Measurements from ENCODE around the gene GPC4. TPM values are rescaled to one million over a fixed set of nuclear protein-coding genes. Genes with fewer than 3 reads are reported as not detected.

Gene GPC4
- total and polyA plus RNA-seq, 10 of the 15 experiments (the other 5 are each of a cell fraction or from before 2014, with no cell fraction given): 0.04 to 5.8 (median 0.13) TPM

- Histone ChIP-seq H3K36me3 (ENCODE audit: control insufficient read depth in 2 of 2, insufficient read depth in 2 of 2, low read length in 1 of 2) (no peaks in the 10 kb centered on the region), H3K27me3 (replicated peaks in 1 of 2; ENCODE audit: control insufficient read depth in 2 of 2, insufficient read depth in 2 of 2, low read length in 1 of 2) (no peaks in the 10 kb centered on the region), H3K4me2 (ENCODE audit: control insufficient read depth, insufficient read depth) (no peak overlapping the region), H2AFZ (ENCODE audit: control insufficient read depth, low read depth, low read length) (no peak overlapping the region), H4K20me1 (ENCODE audit: control insufficient read depth, insufficient read depth) (no peaks in the 10 kb centered on the region), H3K9me3 (replicated peaks; ENCODE audit: control insufficient read depth, insufficient read depth, low read length) (no peaks in the 10 kb centered on the region), H3K4me1 (ENCODE audit: control insufficient read depth, insufficient read depth, low read length) (no peaks in the 10 kb centered on the region), H3K9ac (ENCODE audit: control insufficient read depth, insufficient read depth, low read length) (no peak overlapping the region), H3K27ac (ENCODE audit: control insufficient read depth, insufficient read depth) (no peak overlapping the region), H3K4me3 (no peak overlapping the region), H3K79me2 (ENCODE audit: control insufficient read depth, insufficient read depth, low read length) (no peaks in the 10 kb centered on the region)
- intact Hi-C loops (cut with micrococcal nuclease; ENCODE audit: unreplicated experiment) (no loop called here), in situ Hi-C loops (cut with MboI) (no loop called here)
- WGBS (ENCODE audit: insufficient coverage, insufficient replicate concordance, low lambda C conversion rate, missing lambda C conversion rate): 5% methylated on average over 1 of the region's 1 CpG
- ChIA-PET RAD21 (ENCODE audit: unreplicated experiment) (no interaction called here), SMC1A (ENCODE audit: uncharacterized antibody, unreplicated experiment) (interaction anchor here (0.7 to 1.4 kb wide), 2 partner anchors 13 to 169 kb away, joined by 3 to 5 read pairs; no protein-coding TSS in a partner anchor), POLR2A (interaction anchor here (0.6 kb wide), 1 partner anchor 16 kb away, joined by 3 read pairs; no protein-coding TSS in a partner anchor), CTCF (interaction anchor here (1.2 kb wide), 1 partner anchor 38 kb away, joined by 3 read pairs; no protein-coding TSS in a partner anchor)
- ATAC-seq (no peak), DNase-seq (ENCODE audit: low read depth, low spot score) (no peak), FAIRE-seq (no peak)
- no peak for TF ChIP-seq NFIC (IDR thresholded peaks at IDR 0.05; ENCODE audit: low read depth, low read length)
- TF ChIP-seq ZNF384 (IDR thresholded peaks at IDR 0.05; ENCODE audit: borderline replicate concordance, low read depth, low read length): no peak
- TF ChIP-seq, protein P1, sequence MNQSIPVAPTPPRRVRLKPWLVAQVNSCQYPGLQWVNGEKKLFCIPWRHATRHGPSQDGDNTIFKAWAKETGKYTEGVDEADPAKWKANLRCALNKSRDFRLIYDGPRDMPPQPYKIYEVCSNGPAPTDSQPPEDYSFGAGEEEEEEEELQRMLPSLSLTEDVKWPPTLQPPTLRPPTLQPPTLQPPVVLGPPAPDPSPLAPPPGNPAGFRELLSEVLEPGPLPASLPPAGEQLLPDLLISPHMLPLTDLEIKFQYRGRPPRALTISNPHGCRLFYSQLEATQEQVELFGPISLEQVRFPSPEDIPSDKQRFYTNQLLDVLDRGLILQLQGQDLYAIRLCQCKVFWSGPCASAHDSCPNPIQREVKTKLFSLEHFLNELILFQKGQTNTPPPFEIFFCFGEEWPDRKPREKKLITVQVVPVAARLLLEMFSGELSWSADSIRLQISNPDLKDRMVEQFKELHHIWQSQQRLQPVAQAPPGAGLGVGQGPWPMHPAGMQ (IDR thresholded peaks at IDR 0.05; ENCODE audit: borderline replicate concordance): no peak
- no peak for TF ChIP-seq EED (IDR thresholded peaks at IDR 0.05; ENCODE audit: low read depth)
- no peak for TF ChIP-seq POLR2AphosphoS5 (IDR thresholded peaks at IDR 0.05; ENCODE audit: low read length)
- no peak for TF ChIP-seq RELA (IDR thresholded peaks at IDR 0.05; ENCODE audit: borderline replicate concordance, partially characterized antibody)
- TF ChIP-seq MTA2 (IDR thresholded peaks at IDR 0.05; ENCODE audit: low read depth): no peak
- TF ChIP-seq CBX5 (IDR thresholded peaks at IDR 0.05; ENCODE audit: low read depth): no peak
- no TSS peak for BruUV-seq (replicated peaks)
Observed at GRCh38 chrX:133287860-133288259, 127.4 kb downstream of the GPC4 start.
